Skeletal muscle cell (primary cell): ENCODE measurements around the gene NBEAL2.
A peak's percentile ranks its signal among the peaks of the same experiment; 100 is the strongest.
"Not testable (repeated sequence)": the region's sequence is repeated elsewhere in the genome, so short reads cannot be mapped to it uniquely, and the experiment has no call there.

Experiments used
- DNase-seq: peaks from one replicate; pipeline ENCODE4 v3.0.0-alpha.2; 2010; ENCODE audit warnings: low read depth
- H3K4me3 ChIP-seq: 2 replicates; pipeline ENCODE4 v1.5.1; 2011; ENCODE audit warnings: low read depth, mild to moderate bottlenecking, control low read depth, low read length, moderate library complexity

Gene NBEAL2

DNA sequence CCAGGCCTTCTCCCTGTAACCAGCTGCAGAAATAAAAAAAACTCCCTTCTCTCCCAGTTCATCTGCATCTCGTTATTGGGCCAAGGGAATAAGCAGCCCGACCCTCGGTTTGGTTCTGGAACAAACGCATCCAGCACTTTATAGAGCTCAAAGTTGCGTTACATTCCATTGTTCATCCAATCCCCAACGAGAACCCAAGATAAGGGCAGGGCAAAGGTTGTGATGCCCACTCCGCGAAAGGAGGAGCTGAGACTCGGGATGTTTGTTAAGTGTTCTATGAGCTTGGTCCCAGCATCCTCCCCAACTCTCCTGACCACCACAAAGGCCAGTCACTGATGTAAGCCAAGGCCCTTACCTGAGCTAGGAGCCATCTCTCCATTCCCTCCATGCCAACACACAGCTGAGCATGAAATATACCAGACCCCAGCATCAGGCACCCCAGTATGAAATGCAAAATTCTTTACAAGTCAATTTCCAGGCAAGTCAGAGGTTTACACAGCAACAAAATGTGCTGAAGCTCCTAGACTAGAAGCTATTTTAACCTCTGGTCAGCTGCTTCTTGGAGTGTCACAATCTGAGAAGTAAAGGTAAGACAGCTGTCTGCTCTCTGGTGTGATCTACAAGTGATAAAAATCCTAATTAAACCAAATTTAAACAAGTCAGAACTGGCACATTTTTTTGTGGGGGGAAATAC is 20.9 kb upstream of the NBEAL2 start:
- no peak overlapping the region for H3K4me3 ChIP-seq
- DNase-seq: no peak

DNA sequence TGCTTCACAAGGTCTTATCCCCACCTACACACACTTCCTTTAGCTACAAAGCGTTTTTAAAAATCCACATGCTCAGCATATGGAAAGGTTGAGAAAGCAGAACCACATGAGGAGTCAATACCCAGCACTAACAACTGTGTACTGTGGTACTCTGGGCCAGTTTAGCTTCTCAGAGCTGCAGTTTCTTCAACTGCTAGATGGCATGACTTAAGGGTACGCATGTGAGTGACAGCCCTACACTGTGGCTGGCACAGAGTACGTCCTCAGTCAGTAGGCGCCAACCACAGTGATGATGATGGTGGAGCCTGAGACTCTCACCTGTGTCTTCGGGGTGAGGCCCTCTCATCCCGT is 20.3 kb upstream of the NBEAL2 start:
- no peak for DNase-seq

DNA sequence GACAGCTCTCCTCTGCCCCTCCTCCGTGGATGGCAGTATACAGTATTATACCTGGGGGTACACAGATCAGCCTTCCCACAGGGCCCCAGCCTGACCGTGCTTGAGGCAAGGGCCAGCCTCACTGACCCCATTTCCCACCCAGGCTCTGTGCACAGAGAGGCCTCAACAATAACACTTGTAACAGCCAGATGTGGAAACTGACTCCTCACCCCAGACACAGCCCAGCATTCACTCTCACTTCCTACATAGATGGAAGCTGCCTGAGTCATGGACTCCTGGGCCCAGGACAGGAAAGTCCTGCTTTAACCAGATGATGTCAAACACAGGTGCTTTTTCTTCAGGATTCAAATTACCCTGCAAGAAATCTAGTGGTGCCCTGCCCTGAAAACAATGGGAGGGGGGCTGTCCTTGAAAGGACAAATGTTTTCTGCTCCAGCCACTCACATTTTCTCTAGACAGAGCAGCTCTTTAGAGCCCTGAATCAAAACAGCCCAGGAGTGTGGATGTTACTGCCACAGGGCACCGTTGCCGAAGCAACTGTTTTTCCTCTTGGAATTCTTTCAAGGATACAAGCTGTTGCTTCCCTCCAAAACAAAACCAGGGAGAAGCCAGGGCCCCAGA is 19.3 kb upstream of the NBEAL2 start:
- DNase-seq: no peak
- H3K4me3 ChIP-seq: no peak overlapping the region

More for the DNA sequence above, 20.3 kb upstream of the NBEAL2 start:
- no peak overlapping the region for H3K4me3 ChIP-seq

DNA sequence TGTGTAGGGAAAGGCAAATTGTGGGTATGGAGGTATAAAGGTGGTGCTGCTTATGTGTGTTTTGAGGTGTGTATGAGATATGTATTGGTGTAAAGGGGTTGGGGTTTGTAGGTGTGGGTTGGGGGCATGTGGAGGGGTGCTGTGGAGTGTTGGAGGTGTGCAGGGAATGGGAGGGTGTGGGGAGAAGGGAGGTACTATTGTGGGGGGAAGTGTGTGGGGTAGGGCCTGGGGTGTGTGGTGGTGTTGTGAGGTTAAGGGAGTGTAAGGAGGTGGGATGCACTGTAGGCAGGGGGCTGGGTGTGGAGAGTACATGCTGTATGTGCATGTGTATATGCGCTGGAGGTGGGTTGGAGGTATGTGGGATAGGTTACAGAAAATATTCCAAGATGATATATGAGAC is 18.6 kb upstream of the NBEAL2 start:
- no peak for DNase-seq
- H3K4me3 ChIP-seq: no peak overlapping the region

DNA sequence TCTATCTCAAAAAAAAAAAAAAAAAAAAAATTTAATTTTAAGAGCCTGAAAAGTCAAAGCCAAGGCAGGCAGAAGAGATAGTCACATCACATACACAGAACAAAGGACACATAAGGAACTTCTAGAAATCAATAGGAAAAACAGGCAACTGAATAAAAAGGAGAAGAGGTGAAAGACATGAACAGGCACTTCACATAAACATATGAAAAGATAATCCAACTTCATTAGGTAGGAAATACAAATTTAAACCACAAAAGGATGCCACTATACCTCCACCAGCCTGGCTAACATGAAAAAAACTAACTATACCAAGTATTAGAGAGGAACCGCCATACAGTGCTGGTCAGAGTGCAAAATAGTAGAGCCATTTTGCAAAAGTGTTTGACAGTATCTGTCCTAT is 17.0 kb upstream of the NBEAL2 start:
- DNase-seq: no peak
- H3K4me3 ChIP-seq: no peak overlapping the region

DNA sequence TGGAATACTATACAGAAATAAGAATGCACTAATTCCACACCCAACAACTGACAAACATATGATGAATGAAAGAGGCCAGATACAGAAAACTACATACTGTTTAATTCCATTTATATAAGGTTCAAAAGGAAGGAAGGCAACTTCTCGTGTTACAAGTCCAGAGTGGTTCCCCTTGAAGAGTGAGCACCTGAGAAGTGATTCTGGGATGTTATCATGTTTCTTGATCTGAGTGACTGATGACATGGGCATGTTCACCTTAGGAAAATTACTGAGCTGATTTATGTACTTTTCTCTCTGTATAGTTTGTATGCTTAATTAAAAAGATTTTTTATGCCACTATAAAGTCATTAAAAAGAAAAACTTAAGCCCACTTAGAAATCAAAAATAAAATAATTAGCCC is 16.5 kb upstream of the NBEAL2 start:
- no peak for DNase-seq
- H3K4me3 ChIP-seq: no peak overlapping the region

DNA sequence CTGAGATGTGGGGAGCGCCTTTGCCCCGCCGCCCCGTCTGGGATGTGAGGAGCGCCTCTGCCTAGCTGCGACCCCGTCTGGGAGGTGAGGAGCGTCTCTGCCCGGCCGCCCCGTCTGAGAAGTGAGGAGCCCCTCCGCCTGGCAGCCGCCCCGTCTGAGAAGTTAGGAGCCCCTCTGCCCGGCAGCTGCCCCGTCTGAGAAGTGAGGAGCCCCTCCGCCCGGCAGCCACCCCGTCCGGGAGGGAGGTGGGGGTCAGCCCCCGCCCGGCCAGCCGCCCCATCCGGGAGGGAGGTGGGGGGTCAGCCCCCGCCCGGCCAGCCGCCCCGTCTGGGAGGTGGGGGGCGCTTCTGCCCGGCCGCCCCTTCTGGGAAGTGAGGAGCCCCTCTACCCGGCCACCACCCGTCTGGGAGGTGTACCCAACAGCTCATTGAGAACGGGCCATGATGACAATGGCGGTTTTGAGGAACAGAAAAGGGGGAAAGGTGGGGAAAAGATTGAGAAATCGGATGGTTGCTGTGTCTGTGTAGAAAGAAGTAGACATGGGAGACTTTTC is 15.4 kb upstream of the NBEAL2 start:
- not testable (repeated sequence) for H3K4me3 ChIP-seq

DNA sequence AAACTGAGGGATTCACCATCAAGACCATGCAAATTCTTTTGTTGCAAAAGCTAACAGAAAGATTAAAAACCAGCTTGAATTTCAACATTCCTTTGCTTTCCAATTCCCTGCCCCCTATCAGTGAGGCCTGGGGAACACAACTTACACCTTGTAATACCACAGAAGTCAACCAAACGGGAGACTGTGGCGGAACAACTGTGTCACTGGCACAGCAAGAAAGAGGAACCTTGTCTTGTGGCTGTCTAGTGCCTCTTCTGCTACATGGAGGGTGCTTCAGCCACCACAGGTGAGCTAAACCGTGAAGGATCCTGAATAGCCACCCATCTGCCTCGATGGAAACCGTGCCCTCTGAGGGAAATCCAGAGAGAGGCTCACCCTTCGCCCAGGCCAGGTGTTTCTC is 14.3 kb upstream of the NBEAL2 start:
- no peak for DNase-seq
- H3K4me3 ChIP-seq: no peak overlapping the region

More for the DNA sequence above, 15.4 kb upstream of the NBEAL2 start:
- not testable (repeated sequence) for DNase-seq

DNA sequence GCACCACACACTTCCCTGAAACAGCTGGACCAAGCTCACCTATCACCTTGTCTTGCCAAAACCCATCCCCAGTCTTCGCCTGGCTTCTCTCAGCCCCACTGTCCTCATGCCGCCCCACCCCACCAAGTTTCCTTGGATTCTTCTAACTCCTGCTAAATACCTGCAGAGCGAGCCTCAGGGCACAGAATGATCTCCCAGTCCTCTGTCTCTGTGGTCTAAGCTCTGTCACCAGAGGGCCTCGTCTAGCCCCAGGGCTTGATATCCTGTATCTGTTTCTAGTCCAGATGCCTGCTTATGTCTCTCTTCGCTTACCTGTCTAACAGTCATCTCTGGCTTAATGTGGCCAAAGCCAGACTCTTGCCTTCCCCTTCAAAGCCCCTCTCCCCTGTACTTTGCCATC is 12.7 kb upstream of the NBEAL2 start:
- H3K4me3 ChIP-seq: no peak overlapping the region
- no peak for DNase-seq

DNA sequence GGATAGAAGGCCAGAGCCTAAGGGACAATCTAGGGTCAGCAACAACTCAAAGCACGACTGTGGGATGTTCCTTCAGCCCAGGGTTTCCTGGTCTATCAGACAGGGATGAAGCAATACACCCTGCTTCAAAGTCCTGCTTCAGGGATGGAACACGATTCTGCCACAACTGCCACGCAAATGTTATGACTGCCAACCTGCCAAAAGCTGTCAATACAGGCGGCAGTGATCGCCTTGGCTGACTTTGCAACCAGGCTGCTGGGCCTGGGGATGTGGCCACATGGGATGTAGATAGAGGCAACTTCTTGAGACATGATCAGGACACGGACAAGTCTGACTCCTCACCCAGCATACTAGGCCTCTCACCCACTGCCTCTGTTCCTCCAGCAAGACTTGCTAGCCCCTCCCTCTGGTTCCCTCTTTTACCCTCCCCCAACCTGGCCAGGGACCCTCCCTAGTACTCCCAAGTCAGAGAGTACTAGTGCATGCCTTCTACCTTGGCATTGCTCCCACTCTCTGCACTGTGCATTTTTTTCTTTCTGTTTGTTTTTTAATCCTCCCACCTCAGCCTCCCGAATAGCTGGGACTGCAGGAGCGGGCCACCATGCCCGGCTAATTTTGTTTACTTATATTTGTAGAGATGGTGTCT is 10.6 kb upstream of the NBEAL2 start:
- DNase-seq: no peak

DNA sequence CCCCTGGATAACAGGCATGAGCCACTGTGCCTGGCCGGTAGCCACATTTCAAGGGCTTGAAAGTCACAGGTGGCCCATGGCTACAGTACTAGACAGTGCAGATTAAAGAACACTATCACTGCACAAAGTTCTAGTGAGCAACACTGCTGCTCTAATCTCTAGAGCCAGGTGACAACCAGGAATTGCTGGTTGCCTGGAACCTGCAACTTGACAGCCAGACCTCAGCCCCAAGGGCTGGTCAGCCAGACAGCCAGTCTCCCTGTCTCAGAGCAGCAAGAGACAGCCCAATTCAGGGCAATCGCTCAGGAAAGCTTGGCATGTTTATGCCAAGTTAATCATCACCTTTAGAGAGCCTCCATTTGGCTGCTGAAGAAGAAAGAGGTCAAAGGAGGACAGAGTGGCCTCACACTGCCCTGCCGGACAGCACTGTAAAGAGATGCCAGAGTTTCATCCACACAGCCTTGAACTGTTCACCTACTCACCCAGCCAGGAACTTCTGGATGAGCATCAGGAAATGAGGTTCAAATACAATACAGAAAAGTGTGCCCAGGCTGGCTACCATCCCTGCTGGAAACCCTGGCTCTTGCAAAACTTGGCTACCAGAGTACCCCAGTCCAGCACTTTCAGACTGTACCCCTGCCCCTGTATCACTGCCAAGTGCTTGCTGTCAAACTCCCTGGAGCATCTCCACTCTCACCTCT is 8.9 kb upstream of the NBEAL2 start:
- no peak overlapping the region for H3K4me3 ChIP-seq
- DNase-seq: no peak

More for the DNA sequence above, 10.6 kb upstream of the NBEAL2 start:
- H3K4me3 ChIP-seq: no peak overlapping the region

DNA sequence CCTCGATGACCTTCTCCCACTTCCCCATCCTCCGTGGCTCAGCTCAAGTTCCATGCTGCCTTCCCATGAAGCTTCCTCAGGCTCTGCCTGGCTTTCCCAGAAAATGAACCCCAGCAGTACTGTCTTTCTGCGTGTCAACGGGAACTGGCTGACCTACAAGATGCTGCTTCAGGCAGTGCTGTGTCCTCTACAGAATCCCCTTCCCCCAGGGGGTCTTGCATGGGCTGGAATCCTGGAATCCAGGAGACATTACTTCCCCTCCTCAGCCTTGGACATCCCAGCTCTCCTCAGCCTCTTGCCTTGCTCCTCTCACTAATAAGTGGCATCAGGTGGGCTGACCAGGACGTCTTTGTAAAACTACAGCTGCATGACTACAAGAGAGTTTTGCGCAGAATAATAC is 8.3 kb upstream of the NBEAL2 start:
- no peak for DNase-seq
- H3K4me3 ChIP-seq: no peak overlapping the region

DNA sequence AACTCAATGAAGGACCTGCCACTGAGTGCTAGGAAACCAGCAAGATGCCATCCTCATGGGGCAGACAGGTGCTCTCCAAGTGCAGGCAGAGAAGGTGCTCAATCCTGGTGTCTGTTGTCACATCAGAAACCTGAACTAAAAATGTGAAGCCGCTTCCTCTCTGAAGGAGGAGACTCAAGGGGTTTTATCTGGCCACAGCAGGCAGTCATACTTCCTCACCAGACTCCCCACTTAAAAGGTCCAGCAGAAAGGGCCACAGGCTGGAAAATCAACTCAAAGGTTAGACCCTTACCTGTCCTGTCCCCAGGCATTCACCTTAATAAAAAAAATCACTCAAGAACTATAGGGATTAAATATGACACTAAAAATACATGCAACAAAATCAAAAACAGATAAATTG is 7.7 kb upstream of the NBEAL2 start:
- no peak for DNase-seq
- no peak overlapping the region for H3K4me3 ChIP-seq

DNA sequence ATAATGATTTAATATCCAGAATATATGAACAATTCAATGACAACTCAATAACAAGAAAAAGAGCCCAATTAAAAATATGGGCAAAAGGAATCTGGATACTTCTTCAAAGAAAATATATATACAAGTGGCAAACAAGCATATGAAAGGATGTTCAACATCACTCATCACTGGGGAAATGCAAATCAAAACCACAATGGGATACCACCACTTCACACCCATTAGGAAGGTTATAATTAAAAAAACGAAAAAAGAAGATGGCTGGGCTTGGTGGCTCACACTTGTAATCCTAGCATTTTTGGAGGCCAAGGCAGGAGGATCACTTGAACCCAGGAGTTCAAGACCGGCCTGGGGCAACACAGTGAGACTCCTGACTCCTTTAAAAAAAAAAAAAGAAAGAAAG is 7.1 kb upstream of the NBEAL2 start:
- no peak for DNase-seq
- H3K4me3 ChIP-seq: no peak overlapping the region

DNA sequence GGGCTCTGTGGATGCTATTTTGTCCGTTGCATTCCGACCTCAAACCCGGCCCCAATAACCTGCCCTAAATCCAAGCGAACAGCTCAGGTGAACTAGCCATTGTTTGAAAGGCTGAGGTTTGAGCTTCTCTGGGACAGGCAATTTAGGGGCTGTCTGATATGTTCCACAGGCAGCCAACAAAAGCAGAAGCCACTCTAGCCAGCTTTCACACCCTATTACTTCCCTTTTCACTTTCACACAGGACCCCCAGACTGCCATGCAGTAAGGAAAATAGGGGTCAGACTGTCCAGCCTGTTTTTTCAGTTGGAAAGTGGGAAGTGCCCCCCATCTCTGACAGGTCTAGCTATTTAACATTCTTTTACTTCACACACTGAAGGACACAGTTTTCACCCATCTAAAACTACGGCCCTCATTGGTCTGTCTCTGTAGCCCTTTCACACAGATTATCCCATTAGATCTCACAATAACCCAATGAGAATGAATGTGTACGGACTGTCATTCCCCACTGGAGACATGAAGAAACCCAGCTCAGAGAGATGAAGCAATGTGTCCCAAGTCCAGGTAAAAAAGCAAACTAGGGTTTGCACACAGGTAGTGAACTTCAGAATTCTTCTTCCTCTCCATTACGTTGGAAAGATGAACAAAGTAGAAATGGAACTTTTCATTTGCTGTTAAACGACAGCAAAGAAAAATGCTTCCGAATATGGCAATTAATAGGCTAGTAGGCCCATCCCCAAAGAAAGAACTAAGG is 4.9 kb upstream of the NBEAL2 start:
- DNase-seq: no peak
- no peak overlapping the region for H3K4me3 ChIP-seq

DNA sequence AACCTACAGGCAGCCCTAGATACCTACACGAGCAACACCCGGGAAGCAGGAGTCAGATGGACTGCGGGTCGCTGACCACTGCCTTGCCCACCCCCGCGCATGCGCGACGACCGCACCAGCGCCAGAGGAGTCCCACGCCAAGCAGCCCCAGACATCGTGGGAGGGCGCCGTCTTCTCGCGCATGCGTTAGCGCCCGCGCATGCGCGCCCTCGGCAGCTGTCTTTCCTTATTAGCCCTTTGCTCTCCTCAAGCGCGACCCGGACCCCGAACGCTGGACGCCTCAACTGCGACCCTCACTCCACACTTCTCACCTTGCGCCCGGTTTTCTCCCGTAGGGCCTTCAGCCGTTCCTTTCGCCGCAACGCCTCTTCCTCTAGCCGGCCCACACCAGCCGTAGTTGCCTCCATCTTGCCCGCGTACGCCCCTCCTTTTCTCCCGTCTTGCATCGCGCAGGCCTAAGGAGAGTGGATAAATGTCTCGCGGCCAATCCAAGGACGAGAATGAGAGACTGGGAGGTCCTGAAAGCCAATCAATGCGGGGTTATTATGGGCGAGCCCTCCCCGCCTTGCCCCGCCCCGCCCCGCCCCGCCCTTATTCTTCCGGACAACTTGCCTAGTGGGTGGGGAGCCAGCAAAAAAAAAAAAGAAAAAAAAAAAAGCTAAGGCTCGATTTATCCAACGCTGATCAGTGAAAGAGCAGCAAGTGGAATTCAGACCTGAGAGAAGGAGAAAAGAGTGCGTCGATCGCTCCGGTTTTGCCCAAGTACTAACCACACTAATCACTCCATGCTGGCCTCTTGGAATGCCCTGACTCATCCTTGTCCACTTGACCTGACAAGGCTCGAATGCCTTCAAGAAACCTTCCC is 2.9 kb upstream of the NBEAL2 start, which contains the start of gene CCDC12:
TSS of gene CCDC12 (minus strand) at position 420 of the 865 bp plus-strand sequence. CDS start at position 407, 13 bp downstream.
- peak within 1 kb of the TSS; percentile 89 for H3K4me3 ChIP-seq
- DNase-seq: peak; percentile 98

DNA sequence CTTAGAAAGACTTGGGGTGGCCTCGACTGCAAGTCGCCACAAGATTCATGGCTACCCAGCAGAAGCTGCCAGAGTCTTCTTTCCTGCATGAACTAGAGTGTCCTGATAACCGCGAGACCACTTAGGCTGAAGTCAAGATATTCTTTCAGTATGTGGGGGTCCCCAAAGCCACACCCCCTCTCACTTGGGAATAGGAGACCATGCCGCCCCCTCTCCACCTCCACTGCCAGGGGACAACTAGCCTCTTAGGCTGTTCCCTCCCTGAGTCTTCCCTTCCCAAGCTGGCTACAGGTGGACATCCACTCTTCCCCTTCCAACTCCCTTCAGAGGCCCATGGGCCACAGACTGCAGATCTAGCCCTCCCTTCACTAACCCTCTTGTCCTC is 1.7 kb upstream of the NBEAL2 start:
- no peak for DNase-seq
- H3K4me3 ChIP-seq: no peak overlapping the region

DNA sequence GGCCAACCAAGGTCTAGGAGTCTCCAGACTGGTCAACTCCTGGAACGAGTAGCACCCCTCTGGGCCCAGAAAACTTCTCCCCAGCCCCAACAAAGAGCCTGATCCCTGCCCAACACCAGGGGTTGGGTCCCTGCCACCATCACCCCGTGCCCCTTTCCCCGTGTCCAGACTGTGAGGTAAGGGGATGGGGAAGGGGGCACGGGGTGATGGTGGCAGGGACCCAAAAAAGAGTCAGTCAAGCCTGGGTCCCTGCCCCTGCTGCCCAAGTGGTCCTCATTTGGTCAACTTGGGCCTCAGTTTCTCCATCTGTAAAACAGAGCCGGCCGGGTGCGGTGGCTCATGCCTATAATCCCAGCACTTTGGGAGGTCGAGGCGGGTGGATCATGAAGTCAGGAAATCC is 1.1 kb upstream of the NBEAL2 start:
- no peak for DNase-seq
- no peak overlapping the region for H3K4me3 ChIP-seq
